Measurements from ENCODE around the gene CACNA2D3.

Gene CACNA2D3

GRCh38 chr3:54274607-54275006, 152.3 kb downstream of the CACNA2D3 start:
- in situ Hi-C loops (cut with HindIII; ENCODE audit: low sequenced_read_pairs), result no loop called here
- DNase-seq (ENCODE audit: low read depth, low spot score), result no peak
- TF ChIP-seq, protein P1, sequence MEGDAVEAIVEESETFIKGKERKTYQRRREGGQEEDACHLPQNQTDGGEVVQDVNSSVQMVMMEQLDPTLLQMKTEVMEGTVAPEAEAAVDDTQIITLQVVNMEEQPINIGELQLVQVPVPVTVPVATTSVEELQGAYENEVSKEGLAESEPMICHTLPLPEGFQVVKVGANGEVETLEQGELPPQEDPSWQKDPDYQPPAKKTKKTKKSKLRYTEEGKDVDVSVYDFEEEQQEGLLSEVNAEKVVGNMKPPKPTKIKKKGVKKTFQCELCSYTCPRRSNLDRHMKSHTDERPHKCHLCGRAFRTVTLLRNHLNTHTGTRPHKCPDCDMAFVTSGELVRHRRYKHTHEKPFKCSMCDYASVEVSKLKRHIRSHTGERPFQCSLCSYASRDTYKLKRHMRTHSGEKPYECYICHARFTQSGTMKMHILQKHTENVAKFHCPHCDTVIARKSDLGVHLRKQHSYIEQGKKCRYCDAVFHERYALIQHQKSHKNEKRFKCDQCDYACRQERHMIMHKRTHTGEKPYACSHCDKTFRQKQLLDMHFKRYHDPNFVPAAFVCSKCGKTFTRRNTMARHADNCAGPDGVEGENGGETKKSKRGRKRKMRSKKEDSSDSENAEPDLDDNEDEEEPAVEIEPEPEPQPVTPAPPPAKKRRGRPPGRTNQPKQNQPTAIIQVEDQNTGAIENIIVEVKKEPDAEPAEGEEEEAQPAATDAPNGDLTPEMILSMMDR (IDR thresholded peaks at IDR 0.05; ENCODE audit: low read depth, low read length), result no peak

GRCh38 chr3:54279005-54279583, 156.7 kb downstream of the CACNA2D3 start:
- in situ Hi-C loops (cut with HindIII; ENCODE audit: low sequenced_read_pairs), result no loop called here
- H3K4me3 ChIP-seq (ENCODE audit: low read depth, low read length), result no peak overlapping the region
- no peak for DNase-seq (ENCODE audit: low read depth, low spot score)
- TF ChIP-seq, protein P1 (IDR thresholded peaks at IDR 0.05; ENCODE audit: low read depth, low read length), result no peak

More at GRCh38 chr3:54274607-54275006, 152.3 kb downstream of the CACNA2D3 start:
- H3K4me3 ChIP-seq (ENCODE audit: low read depth, low read length), result no peak overlapping the region

- in situ Hi-C loops (cut with HindIII; ENCODE audit: low sequenced_read_pairs), result no loop called here
- TF ChIP-seq, protein P1 (IDR thresholded peaks at IDR 0.05; ENCODE audit: low read depth, low read length), result no peak
- no peak overlapping the region for H3K4me3 ChIP-seq (ENCODE audit: low read depth, low read length)
- no peak for DNase-seq (ENCODE audit: low read depth, low spot score)
Measured at GRCh38 chr3:54283470-54283869, 161.1 kb downstream of the CACNA2D3 start.

- TF ChIP-seq, protein P1 (IDR thresholded peaks at IDR 0.05; ENCODE audit: low read depth, low read length), result no peak
- DNase-seq (ENCODE audit: low read depth, low spot score), result no peak
- in situ Hi-C loops (cut with HindIII; ENCODE audit: low sequenced_read_pairs), result no loop called here
- no peak overlapping the region for H3K4me3 ChIP-seq (ENCODE audit: low read depth, low read length)
Measured at GRCh38 chr3:54294214-54294613, 171.9 kb downstream of the CACNA2D3 start.

DNA sequence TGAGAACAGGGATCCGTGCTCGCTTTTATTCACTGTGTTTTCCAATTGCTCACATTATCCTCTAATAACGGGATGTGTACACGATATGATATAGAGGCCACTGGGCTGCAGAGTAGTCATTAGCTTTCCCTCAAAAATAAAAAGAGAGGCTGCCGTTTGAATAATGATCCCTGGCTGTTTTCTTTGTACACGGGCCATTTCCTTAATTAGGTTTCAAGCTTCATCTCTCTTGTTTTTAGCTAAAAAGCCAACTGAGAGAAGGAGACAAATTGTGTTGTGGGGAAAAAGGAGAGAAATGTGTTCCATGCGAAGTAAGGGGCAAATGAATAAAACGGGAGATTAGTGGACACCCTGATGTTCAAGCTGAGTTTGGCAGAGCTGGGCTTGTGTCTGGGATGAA, 174.2 kb downstream of the CACNA2D3 start:
- H3K4me3 ChIP-seq (ENCODE audit: low read depth, low read length), result no peak overlapping the region
- TF ChIP-seq, protein P1 (IDR thresholded peaks at IDR 0.05; ENCODE audit: low read depth, low read length), result no peak
- in situ Hi-C loops (cut with HindIII; ENCODE audit: low sequenced_read_pairs), result no loop called here
- no peak for DNase-seq (ENCODE audit: low read depth, low spot score)

DNA sequence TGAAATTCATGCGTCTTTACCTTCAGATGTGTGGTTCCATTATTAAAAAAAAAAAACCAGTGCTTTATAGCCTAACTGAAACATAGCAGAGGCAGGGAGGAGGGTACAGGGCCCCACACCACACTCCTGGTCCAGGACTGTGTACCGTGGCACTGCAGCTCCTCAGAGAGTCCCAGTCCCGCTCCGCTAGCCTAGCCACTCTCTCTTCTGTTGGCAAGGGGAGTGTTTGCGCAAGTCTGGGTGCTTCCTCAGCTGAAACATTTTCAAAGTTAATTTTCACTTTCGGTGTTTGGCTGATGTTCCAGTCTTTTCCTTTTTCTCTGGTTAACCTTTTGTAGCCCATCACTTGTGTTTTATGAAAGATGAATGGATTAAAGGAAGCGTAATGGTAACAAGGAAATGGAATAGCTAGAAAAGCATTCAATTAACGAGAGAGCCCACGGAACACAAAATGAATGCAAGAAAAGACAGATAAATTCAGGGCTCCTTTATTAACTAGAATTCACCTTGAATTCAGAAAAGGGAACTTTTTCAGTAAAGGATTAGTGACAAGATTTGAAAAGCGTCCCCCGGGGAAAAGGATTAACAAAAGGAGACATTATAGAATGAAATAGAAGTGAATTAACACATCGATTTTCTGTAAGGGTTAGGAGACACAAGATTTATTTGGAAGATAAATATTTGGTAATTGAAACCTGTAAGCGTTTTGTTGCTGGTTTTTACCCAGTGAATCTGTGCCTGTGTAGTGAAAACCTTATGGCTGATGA, 177.0 kb downstream of the CACNA2D3 start:
- in situ Hi-C loops (cut with HindIII; ENCODE audit: low sequenced_read_pairs), result no loop called here
- TF ChIP-seq, protein P1 (IDR thresholded peaks at IDR 0.05; ENCODE audit: low read depth, low read length), result no peak
- DNase-seq (ENCODE audit: low read depth, low spot score), result no peak
- no peak overlapping the region for H3K4me3 ChIP-seq (ENCODE audit: low read depth, low read length)
